NCI-H460 (cell line): ENCODE results near the gene CACNA1A. TPM values are rescaled to one million over a fixed set of nuclear protein-coding genes. Genes with fewer than 3 reads are reported as not detected.
"Not testable (repeated sequence)": the region's sequence is repeated elsewhere in the genome, so short reads cannot be mapped to it uniquely, and the experiment has no call there.

Source experiments
- DNase-seq: peaks from one replicate; pipeline ENCODE4 v3.0.0-alpha.2; 2016; ENCODE audit warnings: low read depth; ENCODE audit errors: extremely low read depth
- total RNA-seq: library from RNA; depleted of rRNA; stranded (reverse); fragments of >200 nt; shearing (Covaris generic); gene quantifications from 2 replicates; pipeline ENCODE4 v1.2.3, GENCODE V29; 2014

The CACNA1A gene
- total RNA-seq, 1 experiment from 2014 or later = not detected

- peak; percentile 76 for DNase-seq
These were observed 333.7 kb downstream of the CACNA1A start for GRCh38 chr19:13172346-13173138.

DNA sequence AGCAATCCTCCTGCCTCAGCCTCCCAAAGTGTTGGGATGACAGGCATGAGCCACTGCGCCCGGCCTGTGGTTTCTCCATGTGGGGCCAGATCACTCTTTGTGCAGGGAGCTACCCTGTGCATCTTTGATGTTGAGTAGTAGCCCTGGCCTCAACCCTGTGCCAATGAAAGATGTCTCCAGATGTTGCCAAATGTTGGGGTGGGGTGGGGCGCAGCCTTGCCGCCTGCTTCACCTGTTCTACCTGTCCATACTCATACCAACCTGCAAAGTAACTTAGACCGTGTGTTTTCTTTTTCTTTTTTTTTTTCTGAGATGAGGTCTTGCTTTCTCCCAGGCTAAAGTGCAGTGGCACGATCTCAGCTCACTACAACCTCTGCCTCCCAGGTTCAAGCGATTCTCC lies 335.1 kb downstream of the CACNA1A start:
- no peak for DNase-seq

GRCh38 chr19:13169769-13170168 lies 336.5 kb downstream of the CACNA1A start:
- peak; percentile 53 for DNase-seq

- DNase-seq = not testable (repeated sequence)
These were observed 340.1 kb downstream of the CACNA1A start for GRCh38 chr19:13166151-13166550.

DNA sequence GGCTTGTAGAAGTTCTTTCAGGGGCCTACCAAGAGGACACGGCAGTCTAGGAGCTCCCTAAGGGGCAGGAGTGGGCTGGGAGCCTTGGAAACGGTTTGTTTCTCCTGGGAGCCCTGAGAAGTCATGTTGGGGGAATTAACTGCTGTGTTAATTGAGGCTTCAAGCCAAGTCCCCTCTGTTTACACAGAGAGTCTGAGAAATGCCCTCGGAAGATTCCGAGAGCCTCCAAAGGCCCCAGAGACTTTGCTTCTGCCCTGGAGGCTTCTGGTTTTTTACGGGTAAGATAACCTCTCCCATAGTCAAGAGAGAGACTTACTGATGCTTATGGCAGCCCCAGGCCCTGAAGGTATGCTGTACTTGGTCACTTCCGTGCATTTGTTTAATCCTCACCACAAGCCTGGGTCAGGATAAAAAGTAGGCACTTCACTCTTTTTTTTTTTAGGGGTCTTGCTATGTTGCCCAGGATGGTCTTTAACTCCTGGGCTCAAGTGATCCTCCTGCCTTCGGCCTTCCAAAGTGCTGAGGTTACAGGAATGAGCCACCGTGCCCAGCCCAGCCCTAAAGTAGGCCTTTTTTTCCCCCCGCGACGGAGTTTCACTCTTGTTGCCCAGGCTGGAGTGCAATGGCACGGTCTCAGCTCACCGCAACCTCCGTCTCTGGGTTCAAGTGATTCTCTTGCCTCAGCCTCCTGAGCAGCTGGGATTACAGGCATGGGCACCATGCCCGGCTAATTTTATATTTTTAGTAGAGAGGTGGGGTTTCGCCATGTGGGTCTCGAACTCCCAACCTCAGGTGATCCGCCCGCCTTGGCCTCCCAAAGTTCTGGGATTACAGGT lies 340.9 kb downstream of the CACNA1A start:
- DNase-seq = no peak

DNA sequence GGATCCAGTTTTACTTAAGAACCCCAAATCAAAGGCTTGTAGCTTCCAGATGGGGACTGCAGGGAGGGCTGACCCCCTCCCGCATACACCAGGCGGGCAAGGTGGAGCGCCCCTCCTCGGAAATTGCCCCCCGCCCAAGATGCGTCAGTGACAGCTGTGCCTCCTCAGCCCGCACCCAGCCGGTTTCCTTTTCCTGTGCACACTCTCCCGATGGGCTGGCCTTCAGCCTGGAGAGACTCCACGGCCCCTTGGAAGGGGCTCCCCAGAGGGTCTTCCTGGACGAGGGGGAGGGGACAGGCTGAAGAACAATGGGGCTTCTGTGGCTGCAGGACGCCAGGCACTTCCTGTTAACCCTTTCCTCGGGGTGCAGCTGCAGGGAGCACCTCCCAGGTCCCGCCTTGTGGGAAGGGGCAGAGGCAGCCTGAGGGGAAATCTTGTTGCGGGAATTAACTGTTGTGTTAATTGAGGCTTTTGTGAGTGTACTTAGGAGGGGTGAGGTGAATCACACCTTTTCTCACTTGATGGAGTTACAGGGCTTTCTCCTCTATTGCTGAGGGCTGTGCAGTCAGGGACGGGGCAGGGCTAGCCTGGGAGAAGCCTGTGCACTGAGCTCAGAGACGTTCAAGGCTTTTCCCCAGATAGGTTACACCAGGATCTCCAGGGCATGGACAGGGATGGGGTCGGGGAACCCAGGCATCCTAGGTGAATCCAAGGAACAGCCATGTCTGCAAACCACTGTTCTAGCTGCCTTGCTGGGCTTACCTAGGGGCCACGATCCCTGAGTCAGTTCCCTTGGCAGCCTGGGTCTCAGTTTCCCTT lies 341.7 kb downstream of the CACNA1A start:
- peak; percentile 54 for DNase-seq

DNA sequence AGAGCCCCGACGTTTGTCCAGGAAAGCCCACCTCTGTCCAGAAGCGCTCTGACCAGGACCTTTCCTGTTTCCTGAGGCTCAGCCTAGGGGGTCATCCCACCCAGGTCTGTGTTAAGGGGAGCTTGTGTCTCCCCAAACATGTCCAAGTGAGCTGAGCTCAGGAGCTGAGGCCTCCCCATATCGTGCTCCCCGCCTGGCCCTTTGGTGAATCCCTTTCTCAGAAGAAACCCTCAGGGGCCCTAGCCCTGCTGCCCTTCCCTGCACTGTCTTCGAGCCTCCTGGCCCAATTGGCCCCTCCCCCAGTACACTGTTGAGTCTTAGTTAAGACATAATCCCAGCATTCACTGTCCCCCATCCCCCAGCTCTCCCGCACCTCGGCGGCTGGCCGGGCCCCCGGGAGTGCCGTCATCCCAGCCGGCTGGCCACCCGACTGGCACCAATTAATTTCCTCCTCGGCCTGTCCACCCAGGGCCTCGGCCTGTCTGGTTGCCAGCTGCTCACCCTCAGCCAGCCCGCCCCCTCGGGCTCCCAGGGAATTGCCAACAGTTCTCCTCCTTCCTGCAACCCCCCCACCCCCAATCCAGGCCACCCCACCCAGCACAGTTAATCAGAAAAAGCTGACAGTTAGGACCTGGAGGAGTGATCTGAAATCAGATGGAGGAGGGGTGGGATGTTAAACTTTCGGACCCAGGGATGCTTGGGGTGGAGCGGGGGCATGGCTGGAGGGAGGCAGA lies 342.5 kb downstream of the CACNA1A start:
- peak; percentile 80 for DNase-seq

- peak; percentile 94 for DNase-seq
These were observed 343.3 kb downstream of the CACNA1A start for GRCh38 chr19:13162724-13163608.

GRCh38 chr19:13160557-13160956 lies 345.7 kb downstream of the CACNA1A start:
- no peak for DNase-seq

- no peak for DNase-seq
These were observed 346.6 kb downstream of the CACNA1A start for GRCh38 chr19:13159713-13160112.
